WTC11 (cell line): ENCODE results near the gene PFKFB3. TPM values are rescaled to one million over a fixed set of nuclear protein-coding genes. Genes with fewer than 3 reads are reported as not detected.

Experiments used
- ATAC-seq: fragments of 200-7000 bp; cut with Tn5 transposase; 2 replicates; pipeline ENCODE4 v1.10.0; 2021; ENCODE audit warnings: mild to moderate bottlenecking, moderate library complexity
- CTCF ChIA-PET: fragments of 300-600 bp; sonication (Branson Sonifier 250); formaldehyde crosslinking; loops from one replicate; lab custom pipeline; 2021; ENCODE audit warnings: antibody characterized with exemption; lab: Charles Lee
- POLR2A ChIA-PET: fragments of 350-600 bp; sonication (Branson Sonifier 250); formaldehyde crosslinking; loops from one replicate; lab custom pipeline; 2021; ENCODE audit warnings: antibody characterized with exemption; lab: Charles Lee
- DNase-seq: peaks from one replicate; pipeline ENCODE4 v3.0.0; 2021; ENCODE audit warnings: low spot score
- H3K27ac Mint-ChIP-seq: 2 replicates; pipeline ENCODE4 v1.8.0; 2021; ENCODE audit warnings: mixed read lengths
- H3K27me3 Mint-ChIP-seq: 2 replicates; pipeline ENCODE4 v1.8.0; 2021; ENCODE audit warnings: low read depth, mild to moderate bottlenecking, moderate library complexity, mixed read lengths
- H3K36me3 Mint-ChIP-seq: 2 replicates; pipeline ENCODE4 v1.8.0; 2021; ENCODE audit warnings: mixed read lengths
- H3K4me1 Mint-ChIP-seq: 2 replicates; pipeline ENCODE4 v1.8.0; 2022; ENCODE audit warnings: mixed read lengths
- H3K4me3 Mint-ChIP-seq: 2 replicates; pipeline ENCODE4 v1.8.0; 2021; ENCODE audit warnings: mild to moderate bottlenecking, moderate library complexity, mixed read lengths
- H3K9me3 Mint-ChIP-seq: 2 replicates; pipeline ENCODE4 v1.8.0; 2021; ENCODE audit warnings: mixed read lengths
- ATF1 ChIP-seq: sonication (generic); formaldehyde crosslinking; IDR thresholded peaks from 2 replicates; pipeline ENCODE4 v1.8.1; 2023; ENCODE audit warnings: mild to moderate bottlenecking, moderate library complexity, missing genetic modification reagents
- CTCF ChIP-seq: fragments of 200-600 bp; IDR thresholded peaks from 2 replicates; pipeline ENCODE4 v1.8.0; 2022; ENCODE audit warnings: antibody characterized with exemption
- EMX1 ChIP-seq: fragments of 250-450 bp; sonication (Bioruptor Pico); IDR thresholded peaks from 2 replicates; pipeline ENCODE4 v1.8.0; 2021; ENCODE audit warnings: mild to moderate bottlenecking
- ETV6 ChIP-seq: sonication (generic); formaldehyde crosslinking; IDR thresholded peaks from 2 replicates; pipeline ENCODE4 v1.8.1; 2022; ENCODE audit warnings: mild to moderate bottlenecking, missing genetic modification reagents
- FOXJ3 ChIP-seq: sonication (generic); formaldehyde crosslinking; IDR thresholded peaks from 2 replicates; pipeline ENCODE4 v1.9.0; 2021; ENCODE audit warnings: missing genetic modification reagents, mild to moderate bottlenecking, borderline replicate concordance
- HMGA2 ChIP-seq: fragments of 250-450 bp; sonication (Bioruptor Pico); IDR thresholded peaks from 2 replicates; pipeline ENCODE4 v1.4.0; 2021; ENCODE audit warnings: mild to moderate bottlenecking, moderate library complexity
- NFATC4 ChIP-seq: fragments of 250-450 bp; sonication (Bioruptor Pico); IDR thresholded peaks from 2 replicates; pipeline ENCODE4 v1.9.0; 2021; ENCODE audit warnings: mild to moderate bottlenecking
- NFYB ChIP-seq: sonication (generic); formaldehyde crosslinking; conservative IDR thresholded peaks from 2 replicates; pipeline ENCODE4 v1.8.0; 2022; ENCODE audit warnings: low read depth, missing genetic modification reagents
- PREB ChIP-seq: sonication (generic); formaldehyde crosslinking; IDR thresholded peaks from 2 replicates; pipeline ENCODE4 v1.8.1; 2022; ENCODE audit warnings: mild to moderate bottlenecking, missing genetic modification reagents, moderate library complexity, borderline replicate concordance
- PRRX2 ChIP-seq: fragments of 250-450 bp; sonication (Bioruptor Pico); IDR thresholded peaks from 2 replicates; pipeline ENCODE4 v1.8.0; 2021; ENCODE audit warnings: mild to moderate bottlenecking
- RORB ChIP-seq: fragments of 250-450 bp; sonication (Bioruptor Pico); IDR thresholded peaks from 2 replicates; pipeline ENCODE4 v1.9.0; 2021; ENCODE audit warnings: mild to moderate bottlenecking
- SMAD4 ChIP-seq: sonication (generic); formaldehyde crosslinking; IDR thresholded peaks from 2 replicates; pipeline ENCODE4 v1.8.0; 2022; ENCODE audit warnings: mild to moderate bottlenecking, missing genetic modification reagents
- SOX15 ChIP-seq: fragments of 250-450 bp; sonication (Bioruptor Pico); IDR thresholded peaks from 2 replicates; pipeline ENCODE4 v1.9.0; 2021; ENCODE audit warnings: mild to moderate bottlenecking
- USF1 ChIP-seq: sonication (generic); formaldehyde crosslinking; IDR thresholded peaks from 2 replicates; pipeline ENCODE4 v1.8.0; 2022; ENCODE audit warnings: mild to moderate bottlenecking, missing genetic modification reagents
- ZNF138 ChIP-seq: sonication (generic); formaldehyde crosslinking; conservative IDR thresholded peaks from 2 replicates; pipeline ENCODE4 v1.8.1; 2022; ENCODE audit warnings: mild to moderate bottlenecking, moderate library complexity, missing genetic modification reagents
- ZNF232 ChIP-seq: sonication (generic); formaldehyde crosslinking; IDR thresholded peaks from 2 replicates; pipeline ENCODE4 v1.8.0; 2022; ENCODE audit warnings: mild to moderate bottlenecking, missing genetic modification reagents
- ZNF317 ChIP-seq: sonication (generic); formaldehyde crosslinking; IDR thresholded peaks from 2 replicates; pipeline ENCODE4 v1.8.1; 2023; ENCODE audit warnings: low read depth, mild to moderate bottlenecking, moderate library complexity, missing genetic modification reagents, borderline replicate concordance
- ZNF396 ChIP-seq: fragments of 250-450 bp; sonication (Bioruptor Pico); IDR thresholded peaks from 2 replicates; pipeline ENCODE4 v1.8.0; 2021; ENCODE audit warnings: mild to moderate bottlenecking, moderate library complexity, borderline replicate concordance
- ZNF416 ChIP-seq: fragments of 250-450 bp; sonication (Bioruptor Pico); IDR thresholded peaks from 2 replicates; pipeline ENCODE4 v1.9.0; 2021; ENCODE audit warnings: mild to moderate bottlenecking, inconsistent platforms
- total RNA-seq: library from RNA; stranded (reverse); gene quantifications from 3 replicates; pipeline ENCODE4 v1.2.3, GENCODE V29; 2021
- TF ChIP-seq, protein P1 (sequence below): sonication (generic); formaldehyde crosslinking; IDR thresholded peaks from 2 replicates; pipeline ENCODE4 v1.8.0; 2023; ENCODE audit warnings: mild to moderate bottlenecking, missing genetic modification reagents
- TF ChIP-seq, protein P2 (sequence below): sonication (generic); formaldehyde crosslinking; IDR thresholded peaks from 2 replicates; pipeline ENCODE4 v1.8.1; 2023; ENCODE audit warnings: mild to moderate bottlenecking, missing genetic modification reagents

Gene PFKFB3
- total RNA-seq, 1 experiment from 2014 or later = 30.6 TPM

GRCh38 chr10:6211671-6212635 lies 9.2 kb downstream of the PFKFB3 start:
- no peaks in the 10 kb centered on the region for H3K27me3 Mint-ChIP-seq
- ChIA-PET CTCF (interaction anchor here (1.2 to 2.0 kb wide), 2 partner anchors 9 to 190 kb away, joined by 6 to 11 read pairs; partner anchors contain the start of gene PFKFB3), POLR2A (interaction anchor here (0.6 kb wide), 1 partner anchor 79 kb away, joined by 4 read pairs; no protein-coding TSS in a partner anchor)
- H3K4me3 Mint-ChIP-seq = no peak overlapping the region
- H3K9me3 Mint-ChIP-seq = no peaks in the 10 kb centered on the region
- ATAC-seq = peak; percentile 19
- TF ChIP-seq ZNF138 (no peak), USF1 (CRISPR knock-in tag) (no peak), NFYB (CRISPR knock-in tag) (no peak), ATF1 (CRISPR knock-in tag) (no peak), PREB (CRISPR knock-in tag) (no peak), HMGA2 (CRISPR knock-in tag) (no peak), CTCF (no peak), EMX1 (CRISPR knock-in tag) (no peak), ZNF232 (CRISPR knock-in tag) (no peak), FOXJ3 (no peak), SMAD4 (no peak)
- TF ChIP-seq, protein P1, sequence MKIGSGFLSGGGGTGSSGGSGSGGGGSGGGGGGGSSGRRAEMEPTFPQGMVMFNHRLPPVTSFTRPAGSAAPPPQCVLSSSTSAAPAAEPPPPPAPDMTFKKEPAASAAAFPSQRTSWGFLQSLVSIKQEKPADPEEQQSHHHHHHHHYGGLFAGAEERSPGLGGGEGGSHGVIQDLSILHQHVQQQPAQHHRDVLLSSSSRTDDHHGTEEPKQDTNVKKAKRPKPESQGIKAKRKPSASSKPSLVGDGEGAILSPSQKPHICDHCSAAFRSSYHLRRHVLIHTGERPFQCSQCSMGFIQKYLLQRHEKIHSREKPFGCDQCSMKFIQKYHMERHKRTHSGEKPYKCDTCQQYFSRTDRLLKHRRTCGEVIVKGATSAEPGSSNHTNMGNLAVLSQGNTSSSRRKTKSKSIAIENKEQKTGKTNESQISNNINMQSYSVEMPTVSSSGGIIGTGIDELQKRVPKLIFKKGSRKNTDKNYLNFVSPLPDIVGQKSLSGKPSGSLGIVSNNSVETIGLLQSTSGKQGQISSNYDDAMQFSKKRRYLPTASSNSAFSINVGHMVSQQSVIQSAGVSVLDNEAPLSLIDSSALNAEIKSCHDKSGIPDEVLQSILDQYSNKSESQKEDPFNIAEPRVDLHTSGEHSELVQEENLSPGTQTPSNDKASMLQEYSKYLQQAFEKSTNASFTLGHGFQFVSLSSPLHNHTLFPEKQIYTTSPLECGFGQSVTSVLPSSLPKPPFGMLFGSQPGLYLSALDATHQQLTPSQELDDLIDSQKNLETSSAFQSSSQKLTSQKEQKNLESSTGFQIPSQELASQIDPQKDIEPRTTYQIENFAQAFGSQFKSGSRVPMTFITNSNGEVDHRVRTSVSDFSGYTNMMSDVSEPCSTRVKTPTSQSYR (CRISPR knock-in tag) = no peak
- TF ChIP-seq, all 79 proteins: peak for 0
- no peak for DNase-seq
- peak overlapping the region; percentile 5; the same call in 1 of the 2 replicates for H3K27ac Mint-ChIP-seq
- H3K4me1 Mint-ChIP-seq = peaks cover 27% of the 10 kb centered on the region
- H3K36me3 Mint-ChIP-seq = peaks cover 37% of the 10 kb centered on the region

DNA sequence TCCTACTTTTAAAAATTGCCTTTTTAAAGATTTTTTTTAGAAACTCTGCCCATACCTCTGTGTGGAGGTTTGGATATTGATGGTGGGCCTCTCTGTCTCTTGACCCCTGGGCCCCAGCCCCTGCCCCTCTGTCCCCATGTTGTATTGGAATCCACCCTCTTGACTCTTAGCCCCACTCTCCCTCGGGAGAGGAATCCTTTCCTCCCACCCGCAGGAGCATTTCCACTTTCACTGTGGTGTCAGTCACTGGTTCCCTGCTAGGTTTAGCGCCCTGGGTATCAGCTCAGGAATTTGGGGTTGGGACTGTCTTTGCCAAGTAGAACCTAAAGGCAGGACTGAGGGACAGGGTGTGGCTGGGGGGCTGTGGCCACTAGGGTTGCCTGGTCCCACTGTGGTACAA lies 10.1 kb downstream of the PFKFB3 start:
- POLR2A ChIA-PET = no interaction called here
- DNase-seq = no peak
- Mint-ChIP-seq H3K27ac (no peak overlapping the region), H3K27me3 (no peaks in the 10 kb centered on the region), H3K4me1 (peaks cover 25% of the 10 kb centered on the region), H3K9me3 (no peaks in the 10 kb centered on the region), H3K36me3 (peaks cover 38% of the 10 kb centered on the region), H3K4me3 (no peak overlapping the region)
- no peak for ATAC-seq
- CTCF ChIA-PET = interaction anchor here (1.0 to 2.0 kb wide), 3 partner anchors 10 to 189 kb away, joined by 3 to 11 read pairs (median 6); partner anchors contain the start of gene PFKFB3
- TF ChIP-seq ZNF416 (CRISPR knock-in tag) = no peak
- TF ChIP-seq ZNF396 (CRISPR knock-in tag) = no peak
- TF ChIP-seq ATF1 (CRISPR knock-in tag) = no peak
- TF ChIP-seq ZNF317 (CRISPR knock-in tag) = no peak
- TF ChIP-seq SMAD4 = no peak
- TF ChIP-seq, protein P1 (CRISPR knock-in tag) = no peak
- TF ChIP-seq PRRX2 (CRISPR knock-in tag) = no peak
- TF ChIP-seq RORB (CRISPR knock-in tag) = no peak
- no peak for TF ChIP-seq ETV6 (CRISPR knock-in tag)
- no peak for TF ChIP-seq SOX15 (CRISPR knock-in tag)
- no peak for TF ChIP-seq FOXJ3
- no peak for TF ChIP-seq NFATC4 (CRISPR knock-in tag)
- TF ChIP-seq, protein P2, sequence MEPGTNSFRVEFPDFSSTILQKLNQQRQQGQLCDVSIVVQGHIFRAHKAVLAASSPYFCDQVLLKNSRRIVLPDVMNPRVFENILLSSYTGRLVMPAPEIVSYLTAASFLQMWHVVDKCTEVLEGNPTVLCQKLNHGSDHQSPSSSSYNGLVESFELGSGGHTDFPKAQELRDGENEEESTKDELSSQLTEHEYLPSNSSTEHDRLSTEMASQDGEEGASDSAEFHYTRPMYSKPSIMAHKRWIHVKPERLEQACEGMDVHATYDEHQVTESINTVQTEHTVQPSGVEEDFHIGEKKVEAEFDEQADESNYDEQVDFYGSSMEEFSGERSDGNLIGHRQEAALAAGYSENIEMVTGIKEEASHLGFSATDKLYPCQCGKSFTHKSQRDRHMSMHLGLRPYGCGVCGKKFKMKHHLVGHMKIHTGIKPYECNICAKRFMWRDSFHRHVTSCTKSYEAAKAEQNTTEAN = no peak
